ENCODE data around the gene RNF31. TPM values are rescaled to one million over a fixed set of nuclear protein-coding genes. Genes with fewer than 3 reads are reported as not detected.

The RNF31 gene
- polyA plus RNA-seq, 1 of the 3 experiments (the other 2 are of a cell fraction), result 19.2 TPM

- Histone ChIP-seq H3K4me2 (no peak overlapping the region), H3F3A (replicated peaks; ENCODE audit: insufficient read depth) (peaks cover 11% of the 10 kb centered on the region), H3K4me1 (ENCODE audit: control insufficient read depth in 1 of 2, insufficient read depth in 2 of 2, low read depth in 1 of 2, low read length in 1 of 2) (peaks cover 0 to 12% of the 10 kb centered on the region in 2 experiments; a peak in 2 of 4 replicates), H3K27ac (ENCODE audit: low read depth in 2 of 2, low read length in 1 of 2) (no peak overlapping the region), H3K4me3 (ENCODE audit: low read depth in 2 of 2, low read length in 1 of 2) (no peak overlapping the region), H2AFZ (ENCODE audit: low read depth) (no peak overlapping the region), H3K9ac (no peak overlapping the region), H4K20me1 (ENCODE audit: insufficient read depth) (no peaks in the 10 kb centered on the region), H3K9me2 (no peaks in the 10 kb centered on the region), H3K36me3 (replicated peaks in 1 of 2; ENCODE audit: control insufficient read depth in 1 of 2, insufficient read depth in 2 of 2, low read length in 1 of 2) (peaks cover 4 to 66% of the 10 kb centered on the region in 2 experiments), H3K9me3 (no peaks in the 10 kb centered on the region), H3K27me3 (ENCODE audit: insufficient read depth) (no peaks in the 10 kb centered on the region), H3K79me2 (ENCODE audit: insufficient read depth) (no peaks in the 10 kb centered on the region)
- POLR2A ChIA-PET, result interaction anchor here (1.1 to 3.3 kb wide), 3 partner anchors 10 to 18 kb away, joined by 7 to 14 read pairs (median 10); partner anchors contain the start of genes IPO4, IRF9 and TM9SF1
- DNase-seq, result no peak
- TF ChIP-seq USF1 (IDR thresholded peaks at IDR 0.05; ENCODE audit: borderline replicate concordance, low read depth) (no peak), POLR2AphosphoS5 (IDR thresholded peaks at IDR 0.05; ENCODE audit: low read depth, low read length) (0 out of 2 replicates have a peak, but pooled peaks have one; percentile 6)
- 92% methylated on average over 10 of the region's 12 CpGs for WGBS (ENCODE audit: low lambda C conversion rate)
- CTCF ChIA-PET, result interaction anchor here (1.7 to 2.0 kb wide), 2 partner anchors 17 to 70 kb away, joined by 5 to 11 read pairs; partner anchors contain the start of gene IRF9
Observed at GRCh38 chr14:24178399-24179178, 31.3 kb downstream of the RNF31 start.

- H2AFZ ChIP-seq (ENCODE audit: low read depth), result no peak overlapping the region
- H3K4me3 ChIP-seq (ENCODE audit: low read depth in 2 of 2, low read length in 1 of 2), result no peak overlapping the region
- H3K27me3 ChIP-seq (ENCODE audit: insufficient read depth), result no peaks in the 10 kb centered on the region
- peaks cover 8 to 75% of the 10 kb centered on the region in 2 experiments for H3K36me3 ChIP-seq (replicated peaks in 1 of 2; ENCODE audit: control insufficient read depth in 1 of 2, insufficient read depth in 2 of 2, low read length in 1 of 2)
- ChIA-PET POLR2A (interaction anchor here (1.1 to 3.3 kb wide), 4 partner anchors 9 to 19 kb away, joined by 5 to 14 read pairs (median 8); partner anchors contain the start of genes IPO4, IRF9 and TM9SF1), CTCF (interaction anchor here (1.7 to 2.4 kb wide), 3 partner anchors 18 to 71 kb away, joined by 5 to 11 read pairs (median 11); partner anchors contain the start of gene IRF9)
- no peaks in the 10 kb centered on the region for H4K20me1 ChIP-seq (ENCODE audit: insufficient read depth)
- no peak overlapping the region for H3K9ac ChIP-seq
- H3K27ac ChIP-seq (ENCODE audit: low read depth in 2 of 2, low read length in 1 of 2), result peak overlapping the region in 1 of 2 experiments; percentile 8; a peak in 1 of 4 replicates
- TF ChIP-seq RXRA (IDR thresholded peaks at IDR 0.05; ENCODE audit: borderline replicate concordance, low read depth), result no peak
- no peak for TF ChIP-seq MXI1 (IDR thresholded peaks at IDR 0.05; ENCODE audit: low read depth, low read length)
- no peak for TF ChIP-seq GATA2 (CRISPR knock-in tag; IDR thresholded peaks at IDR 0.05)
- TF ChIP-seq GABPA (IDR thresholded peaks at IDR 0.05; ENCODE audit: low read depth), result no peak
- peaks cover 0 to 12% of the 10 kb centered on the region in 2 experiments; a peak in 2 of 4 replicates for H3K4me1 ChIP-seq (ENCODE audit: control insufficient read depth in 1 of 2, insufficient read depth in 2 of 2, low read depth in 1 of 2, low read length in 1 of 2)
- no peaks in the 10 kb centered on the region for H3K9me2 ChIP-seq
- 94% methylated on average over 6 of the region's 14 CpGs for WGBS (ENCODE audit: low lambda C conversion rate)
- peaks cover 11% of the 10 kb centered on the region for H3F3A ChIP-seq (replicated peaks; ENCODE audit: insufficient read depth)
- H3K79me2 ChIP-seq (ENCODE audit: insufficient read depth), result no peaks in the 10 kb centered on the region
- H3K4me2 ChIP-seq, result no peak overlapping the region
- no peak for DNase-seq
- H3K9me3 ChIP-seq, result no peaks in the 10 kb centered on the region
Observed at GRCh38 chr14:24179294-24179960, 32.1 kb downstream of the RNF31 start.

Data from SK-N-SH (cell line).